ENCODE data around the gene ARHGAP22. TPM values are rescaled to one million over a fixed set of nuclear protein-coding genes. Genes with fewer than 3 reads are reported as not detected.

Gene ARHGAP22
- total and polyA plus RNA-seq, 2 experiments from 2014 or later = 4.8 to 10.7 TPM

DNA sequence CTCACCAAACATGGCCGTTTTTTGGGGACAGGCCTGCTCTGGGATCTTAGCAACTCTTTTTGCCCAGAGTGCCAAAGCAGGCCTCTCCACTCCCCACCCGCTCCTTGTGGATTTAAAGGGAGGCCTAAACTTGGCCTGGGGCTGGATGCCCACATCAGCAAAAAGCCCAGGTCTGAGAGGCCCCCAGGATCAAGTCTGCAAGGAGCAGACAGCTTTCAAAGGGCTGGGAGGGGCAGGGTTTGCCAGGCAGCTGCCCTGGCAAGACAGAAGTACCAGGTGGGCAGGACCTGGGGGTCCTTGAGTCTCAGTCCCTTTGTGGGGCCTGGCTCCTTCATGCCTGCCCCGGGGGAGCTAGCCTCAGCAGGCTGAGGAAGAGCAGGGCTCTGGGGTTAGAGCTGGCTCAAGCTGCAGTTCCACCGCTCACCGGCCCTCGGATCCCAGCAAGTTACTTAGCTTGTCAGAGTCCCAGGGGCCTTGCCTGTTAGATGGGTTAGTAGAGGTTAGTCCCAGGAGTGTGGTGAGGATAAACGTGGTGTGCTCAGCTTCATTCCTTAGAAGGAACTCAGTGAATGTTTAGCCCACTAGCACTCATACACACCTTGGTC, 56.2 kb downstream of the ARHGAP22 start (continued):
- TF ChIP-seq ZNF462 (CRISPR knock-in tag; IDR thresholded peaks at IDR 0.05) (no peak), POLR2AphosphoS5 (IDR thresholded peaks at IDR 0.05; ENCODE audit: low read depth) (no peak), CREB1 (CRISPR knock-in tag; IDR thresholded peaks at IDR 0.05; ENCODE audit: low read depth) (no peak), NANOG (IDR thresholded peaks at IDR 0.05; ENCODE audit: borderline replicate concordance) (no peak), CTCF (conservative IDR thresholded peaks at IDR 0.05; ENCODE audit: low read depth in 2 of 2) (no peak)
- TF ChIP-seq, protein P1, sequence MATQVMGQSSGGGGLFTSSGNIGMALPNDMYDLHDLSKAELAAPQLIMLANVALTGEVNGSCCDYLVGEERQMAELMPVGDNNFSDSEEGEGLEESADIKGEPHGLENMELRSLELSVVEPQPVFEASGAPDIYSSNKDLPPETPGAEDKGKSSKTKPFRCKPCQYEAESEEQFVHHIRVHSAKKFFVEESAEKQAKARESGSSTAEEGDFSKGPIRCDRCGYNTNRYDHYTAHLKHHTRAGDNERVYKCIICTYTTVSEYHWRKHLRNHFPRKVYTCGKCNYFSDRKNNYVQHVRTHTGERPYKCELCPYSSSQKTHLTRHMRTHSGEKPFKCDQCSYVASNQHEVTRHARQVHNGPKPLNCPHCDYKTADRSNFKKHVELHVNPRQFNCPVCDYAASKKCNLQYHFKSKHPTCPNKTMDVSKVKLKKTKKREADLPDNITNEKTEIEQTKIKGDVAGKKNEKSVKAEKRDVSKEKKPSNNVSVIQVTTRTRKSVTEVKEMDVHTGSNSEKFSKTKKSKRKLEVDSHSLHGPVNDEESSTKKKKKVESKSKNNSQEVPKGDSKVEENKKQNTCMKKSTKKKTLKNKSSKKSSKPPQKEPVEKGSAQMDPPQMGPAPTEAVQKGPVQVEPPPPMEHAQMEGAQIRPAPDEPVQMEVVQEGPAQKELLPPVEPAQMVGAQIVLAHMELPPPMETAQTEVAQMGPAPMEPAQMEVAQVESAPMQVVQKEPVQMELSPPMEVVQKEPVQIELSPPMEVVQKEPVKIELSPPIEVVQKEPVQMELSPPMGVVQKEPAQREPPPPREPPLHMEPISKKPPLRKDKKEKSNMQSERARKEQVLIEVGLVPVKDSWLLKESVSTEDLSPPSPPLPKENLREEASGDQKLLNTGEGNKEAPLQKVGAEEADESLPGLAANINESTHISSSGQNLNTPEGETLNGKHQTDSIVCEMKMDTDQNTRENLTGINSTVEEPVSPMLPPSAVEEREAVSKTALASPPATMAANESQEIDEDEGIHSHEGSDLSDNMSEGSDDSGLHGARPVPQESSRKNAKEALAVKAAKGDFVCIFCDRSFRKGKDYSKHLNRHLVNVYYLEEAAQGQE (IDR thresholded peaks at IDR 0.05; ENCODE audit: unreplicated experiment) = no peak

Measured in GM23338 (cell line).